NCI-H1417 treated with DMSO at 0.1 percent for 48 hours (cell line): Measurements from ENCODE around the gene CDH15.
"Not testable (repeated sequence)": the region's sequence is repeated elsewhere in the genome, so short reads cannot be mapped to it uniquely, and the experiment has no call there.

Experiments used
- DNase-seq: peaks from one replicate; lab custom pipeline; 2025; lab: John Stamatoyannopoulos, UW

CDH15 gene

GRCh38 chr16:89233678-89234490 is 62.3 kb downstream of the CDH15 start:
- no peak for DNase-seq

GRCh38 chr16:89237733-89238132 is 66.2 kb downstream of the CDH15 start:
- DNase-seq: no peak

- no peak for DNase-seq
These were observed 69.8 kb downstream of the CDH15 start for GRCh38 chr16:89241187-89242007.

- DNase-seq: no peak
These were observed 71.2 kb downstream of the CDH15 start for GRCh38 chr16:89242795-89243200.

GRCh38 chr16:89243664-89244063 is 72.1 kb downstream of the CDH15 start:
- no peak for DNase-seq

- DNase-seq: not testable (repeated sequence)
These were observed 72.7 kb downstream of the CDH15 start for GRCh38 chr16:89244264-89244663.

- no peak for DNase-seq
These were observed 73.2 kb downstream of the CDH15 start for GRCh38 chr16:89244754-89245153.
